SH-SY5Y (cell line): ENCODE measurements around the gene TACR1.

Experiments used
- GATA2 ChIP-seq: IDR thresholded peaks from 2 replicates; pipeline ENCODE4 v1.6.1; 2011; ENCODE audit warnings: mild to moderate bottlenecking, low read depth, low read length
- GATA3 ChIP-seq: IDR thresholded peaks from 2 replicates; pipeline ENCODE4 v1.6.1; 2011; ENCODE audit warnings: low read depth, mild to moderate bottlenecking, low read length, moderate library complexity

The TACR1 gene

GRCh38 chr2:75174519-75174918 is 24.8 kb downstream of the TACR1 start:
- TF ChIP-seq GATA3: no peak
- TF ChIP-seq GATA2: no peak

- TF ChIP-seq GATA3 (no peak), GATA2 (no peak)
Observed at GRCh38 chr2:75173740-75174139, 25.6 kb downstream of the TACR1 start.

- no peak for TF ChIP-seq GATA2
- TF ChIP-seq GATA3: no peak
Observed at GRCh38 chr2:75170889-75171288, 28.4 kb downstream of the TACR1 start.

- TF ChIP-seq GATA3 (no peak), GATA2 (no peak)
Observed at GRCh38 chr2:75168186-75168585, 31.1 kb downstream of the TACR1 start.

GRCh38 chr2:75166491-75166890 is 32.8 kb downstream of the TACR1 start:
- TF ChIP-seq GATA2: no peak

GRCh38 chr2:75162897-75163296 is 36.4 kb downstream of the TACR1 start:
- TF ChIP-seq GATA2 (no peak), GATA3 (no peak)

GRCh38 chr2:75162259-75162658 is 37.1 kb downstream of the TACR1 start:
- TF ChIP-seq GATA3 (no peak), GATA2 (no peak)

- TF ChIP-seq GATA3 (no peak), GATA2 (no peak)
Observed at GRCh38 chr2:75157435-75157834, 41.9 kb downstream of the TACR1 start.

- no peak for TF ChIP-seq GATA2
- no peak for TF ChIP-seq GATA3
Observed at GRCh38 chr2:75155115-75155514, 44.2 kb downstream of the TACR1 start.

- TF ChIP-seq GATA2: no peak
- no peak for TF ChIP-seq GATA3
Observed at GRCh38 chr2:75153221-75153620, 46.1 kb downstream of the TACR1 start.

- TF ChIP-seq GATA2 (no peak), GATA3 (no peak)
Observed at GRCh38 chr2:75146606-75147332, 52.6 kb downstream of the TACR1 start.

GRCh38 chr2:75142081-75142480 is 57.2 kb downstream of the TACR1 start:
- TF ChIP-seq GATA3 (no peak), GATA2 (no peak)

GRCh38 chr2:75140288-75140687 is 59.0 kb downstream of the TACR1 start:
- TF ChIP-seq GATA2 (no peak), GATA3 (no peak)

GRCh38 chr2:75139171-75139570 is 60.1 kb downstream of the TACR1 start:
- TF ChIP-seq GATA3: no peak
- no peak for TF ChIP-seq GATA2

- TF ChIP-seq GATA2 (no peak), GATA3 (no peak)
Observed at GRCh38 chr2:75138528-75138927, 60.8 kb downstream of the TACR1 start.
